HG03520 (cell line): Measurements from ENCODE around the gene ASPSCR1.

Experiments
- ATAC-seq: cut with Tn5 transposase; IDR thresholded peaks from one replicate; pipeline ENCODE4 v1.9.1; 2021; ENCODE audit warnings: mild to moderate bottlenecking, moderate library complexity; ENCODE audit not compliant: unreplicated experiment

Gene ASPSCR1

GRCh38 chr17:82009413-82009812 is 32.0 kb downstream of the ASPSCR1 start:
- ATAC-seq = no peak

DNA sequence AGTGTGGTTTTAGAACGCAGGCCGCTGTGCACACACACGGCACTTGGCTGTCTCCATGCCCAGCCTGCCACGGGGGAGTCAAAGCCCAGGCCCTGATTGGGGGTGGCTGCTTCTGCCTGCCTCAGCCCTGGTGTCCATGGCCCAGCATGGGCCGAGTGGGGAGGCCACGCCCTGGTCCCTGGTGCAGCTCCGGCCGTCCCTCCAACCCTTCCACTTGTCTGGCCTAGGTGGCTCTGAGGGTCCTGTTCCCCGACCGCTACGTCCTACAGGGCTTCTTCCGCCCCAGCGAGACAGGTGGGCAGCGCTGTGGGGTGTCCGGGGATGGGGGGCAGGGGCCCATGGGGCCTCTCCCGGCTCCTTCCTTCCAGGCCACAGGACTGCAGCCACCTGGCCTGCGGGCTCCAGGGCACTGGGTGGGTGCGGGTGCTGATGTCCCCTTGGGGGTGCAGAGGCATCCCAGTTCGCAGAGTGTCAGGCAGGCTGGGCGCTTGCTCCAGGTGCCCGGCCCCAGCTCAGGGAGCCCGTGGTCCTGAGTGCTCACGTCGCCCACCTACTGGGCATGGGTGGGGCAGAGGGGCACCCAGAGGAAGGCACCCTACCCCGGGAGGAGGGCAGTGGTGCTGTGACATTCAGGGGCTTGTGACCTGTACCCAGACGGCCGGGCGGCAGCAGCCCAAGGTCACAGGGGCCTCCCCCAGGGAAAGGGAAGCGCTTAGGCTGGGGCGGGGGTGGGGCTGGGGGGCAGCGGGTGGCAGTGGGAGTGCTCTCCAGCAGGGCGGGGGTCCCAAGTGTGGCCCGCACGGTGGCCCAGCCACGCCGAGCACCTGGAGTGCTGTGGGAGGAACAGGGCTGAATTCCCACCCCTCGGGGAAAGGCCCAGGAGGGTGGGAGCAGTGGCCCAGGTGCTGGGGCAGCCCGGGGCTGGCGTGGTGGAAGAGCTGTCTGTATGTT is 33.4 kb downstream of the ASPSCR1 start:
- ATAC-seq = no peak

DNA sequence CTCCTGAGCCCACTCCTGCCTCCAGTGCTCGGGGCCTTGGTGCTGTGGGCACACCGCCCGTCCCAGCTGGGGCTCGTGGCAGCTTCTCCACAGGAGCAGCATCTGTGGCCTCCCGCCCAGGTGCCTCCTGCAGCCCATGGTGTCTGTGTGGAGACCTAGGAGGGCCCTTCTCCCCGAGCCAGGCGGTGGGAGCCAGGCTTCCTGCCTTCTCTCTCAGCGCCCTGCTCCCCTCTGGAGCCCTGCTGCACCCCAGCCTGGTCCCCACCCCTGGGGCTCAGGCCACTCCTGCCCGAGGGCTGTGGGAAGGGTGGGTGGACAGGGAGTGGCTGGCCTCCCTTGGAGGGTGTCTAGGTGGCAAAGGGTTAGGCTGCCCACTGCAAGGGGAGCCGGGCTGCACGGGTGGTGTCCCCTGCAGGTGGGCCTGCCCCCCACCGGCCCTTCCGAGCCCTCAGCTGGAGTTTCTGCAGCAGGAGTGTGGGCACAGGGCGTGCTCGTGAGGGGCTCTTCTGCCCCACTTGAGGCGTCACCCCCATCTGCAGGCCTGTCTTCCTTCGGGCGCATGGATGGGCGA is 34.3 kb downstream of the ASPSCR1 start:
- ATAC-seq = no peak

GRCh38 chr17:82012261-82012639 is 34.8 kb downstream of the ASPSCR1 start:
- no peak for ATAC-seq

GRCh38 chr17:82012640-82013295 is 35.3 kb downstream of the ASPSCR1 start:
- no peak for ATAC-seq

DNA sequence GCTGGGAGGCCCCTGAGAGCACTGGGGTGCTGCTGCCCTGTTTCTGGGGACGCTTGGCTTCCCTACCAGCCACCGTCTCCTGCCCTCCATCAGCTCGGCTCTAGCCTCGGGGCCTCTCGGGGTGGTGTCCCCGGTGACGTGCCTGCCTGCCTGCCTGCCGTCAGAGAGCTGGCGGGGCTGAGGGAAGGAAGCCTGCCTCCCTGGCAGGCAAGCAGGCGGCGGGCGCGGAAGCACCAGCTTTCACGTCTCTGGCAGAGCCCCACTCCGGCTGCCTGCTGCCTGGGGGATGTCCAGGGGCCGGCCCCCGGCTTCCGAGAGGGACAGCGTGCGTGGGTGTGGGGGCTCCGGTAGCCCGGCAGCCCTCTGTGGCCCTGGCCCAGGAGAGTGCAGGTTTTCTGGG is 35.9 kb downstream of the ASPSCR1 start:
- no peak for ATAC-seq

DNA sequence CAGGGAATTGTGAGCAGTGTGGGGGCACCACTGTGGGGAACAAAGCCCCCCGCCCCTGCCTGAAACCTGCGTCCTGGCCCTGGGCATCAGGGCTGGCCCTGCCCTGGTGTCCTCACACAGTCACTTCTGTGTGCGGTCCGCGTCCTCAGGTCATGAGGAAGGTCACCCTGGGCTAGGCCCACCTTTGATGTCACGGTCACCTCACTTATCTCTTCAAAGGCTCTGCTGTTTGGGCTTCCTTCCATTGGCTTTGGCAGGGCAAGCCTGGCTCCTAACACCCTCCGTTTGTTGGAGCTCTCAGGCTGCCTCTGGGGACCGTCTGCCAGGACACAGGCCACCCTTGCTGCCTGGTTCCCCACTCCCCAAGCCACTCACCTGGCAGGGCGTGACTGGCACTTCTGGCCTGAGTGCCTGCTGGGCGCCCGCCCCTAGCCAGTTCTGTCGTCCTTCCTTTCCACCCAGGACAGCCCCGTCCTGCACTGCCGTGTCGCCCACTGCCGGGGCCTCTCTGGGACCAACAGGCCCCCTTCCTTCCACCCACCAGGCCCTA is 36.4 kb downstream of the ASPSCR1 start:
- ATAC-seq = no peak

DNA sequence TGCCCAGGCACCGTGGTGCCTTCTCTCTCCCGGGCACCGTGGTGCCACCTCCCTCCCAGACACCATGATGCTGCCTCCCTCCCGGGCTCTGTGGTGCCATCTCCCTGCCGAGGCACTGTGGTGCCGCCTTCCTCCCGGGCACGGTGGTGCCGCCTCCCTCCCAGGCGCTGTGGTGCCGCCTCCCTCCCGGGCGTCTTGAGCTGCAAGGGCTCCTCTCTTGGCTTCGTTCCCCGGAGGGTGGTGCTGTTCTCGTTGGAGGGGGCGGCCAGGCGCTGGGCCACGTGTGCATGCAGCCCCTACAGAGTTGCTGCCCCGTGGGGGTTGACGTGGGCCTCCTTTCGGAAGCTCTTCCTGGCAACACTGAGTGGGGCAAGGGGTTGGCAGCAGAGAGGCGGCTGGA is 37.0 kb downstream of the ASPSCR1 start:
- no peak for ATAC-seq

DNA sequence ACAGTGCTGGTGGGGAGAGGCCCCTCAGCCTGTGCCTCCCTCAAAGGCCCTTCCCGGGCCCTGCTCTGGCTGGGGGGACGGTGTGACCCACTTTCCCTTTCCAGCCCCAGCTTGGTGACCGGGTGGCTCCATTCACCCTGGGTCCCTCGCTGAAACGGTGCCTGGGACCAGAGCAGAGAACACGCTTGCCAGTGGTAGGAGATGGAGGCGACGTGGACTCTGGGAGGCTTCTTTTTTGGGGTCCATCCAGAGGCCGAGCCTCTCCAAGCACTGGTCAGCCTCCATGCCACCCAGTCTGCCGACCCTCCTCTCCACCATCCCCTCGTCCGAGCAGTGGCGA is 37.5 kb downstream of the ASPSCR1 start:
- no peak for ATAC-seq

GRCh38 chr17:82015311-82015971 is 38.0 kb downstream of the ASPSCR1 start:
- ATAC-seq = no peak

DNA sequence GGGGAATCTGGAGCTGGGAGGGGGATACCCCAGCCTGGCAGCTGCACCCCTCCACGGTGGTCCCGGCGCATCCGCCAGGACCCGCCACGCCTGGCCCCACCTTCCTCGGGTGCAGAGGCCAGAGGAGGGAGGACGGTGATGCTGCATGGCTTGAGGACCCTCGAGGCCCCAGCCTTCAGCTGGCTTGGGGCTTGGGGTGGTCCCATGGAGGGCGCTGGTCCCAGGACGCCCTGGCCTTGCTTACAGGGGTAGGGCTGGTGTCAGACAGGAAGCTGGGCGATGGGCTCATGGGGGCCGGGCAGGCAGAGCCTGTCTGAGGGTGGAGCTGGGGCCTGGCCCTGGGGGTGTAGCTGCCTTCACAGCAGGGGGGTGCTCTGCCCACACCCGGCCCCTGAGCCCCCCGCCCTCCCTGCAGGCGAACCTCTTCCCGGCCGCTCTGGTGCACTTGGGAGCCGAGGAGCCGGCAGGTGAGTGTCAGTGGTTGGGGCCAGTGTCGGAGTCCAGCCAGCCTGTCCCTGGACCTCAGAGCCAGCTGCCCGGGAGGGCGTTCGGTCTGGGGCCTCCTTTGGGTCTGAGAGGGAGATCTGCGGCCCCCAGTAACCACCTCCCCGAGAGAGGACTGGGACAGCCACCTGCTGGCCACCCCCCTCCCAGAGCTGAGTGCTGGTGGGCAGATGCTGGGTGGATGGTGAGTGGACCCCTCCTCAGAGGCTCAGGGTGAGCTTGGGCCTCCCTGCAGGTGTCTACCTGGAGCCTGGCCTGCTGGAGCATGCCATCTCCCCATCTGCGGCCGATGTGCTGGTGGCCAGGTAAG is 38.8 kb downstream of the ASPSCR1 start:
- no peak for ATAC-seq

DNA sequence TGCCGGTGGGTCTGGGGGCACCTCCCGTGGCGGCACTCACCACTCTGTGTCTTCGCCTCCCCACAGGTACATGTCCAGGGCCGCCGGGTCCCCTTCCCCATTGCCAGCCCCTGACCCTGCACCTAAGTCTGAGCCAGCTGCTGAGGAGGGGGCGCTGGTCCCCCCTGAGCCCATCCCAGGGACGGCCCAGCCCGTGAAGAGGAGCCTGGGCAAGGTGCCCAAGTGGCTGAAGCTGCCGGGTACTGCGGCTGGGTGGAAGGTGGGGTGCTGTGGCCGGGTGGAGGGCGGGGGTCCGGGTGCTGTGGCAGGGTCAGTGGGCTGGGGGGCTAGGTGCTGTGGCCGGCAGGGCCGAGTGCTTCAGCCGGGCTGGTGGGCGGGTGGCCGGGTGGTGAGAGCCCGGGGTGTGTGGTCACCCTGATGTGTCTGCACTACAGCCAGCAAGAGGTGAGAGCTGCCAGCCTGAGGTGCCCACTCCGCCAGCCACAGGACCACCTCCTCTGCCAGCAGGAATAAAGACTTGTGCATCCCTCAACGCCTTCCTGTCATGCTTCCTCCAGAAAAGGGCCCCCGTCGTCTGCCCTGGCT is 39.5 kb downstream of the ASPSCR1 start:
- ATAC-seq = no peak

GRCh38 chr17:82017612-82018151 is 40.3 kb downstream of the ASPSCR1 start:
- no peak for ATAC-seq

DNA sequence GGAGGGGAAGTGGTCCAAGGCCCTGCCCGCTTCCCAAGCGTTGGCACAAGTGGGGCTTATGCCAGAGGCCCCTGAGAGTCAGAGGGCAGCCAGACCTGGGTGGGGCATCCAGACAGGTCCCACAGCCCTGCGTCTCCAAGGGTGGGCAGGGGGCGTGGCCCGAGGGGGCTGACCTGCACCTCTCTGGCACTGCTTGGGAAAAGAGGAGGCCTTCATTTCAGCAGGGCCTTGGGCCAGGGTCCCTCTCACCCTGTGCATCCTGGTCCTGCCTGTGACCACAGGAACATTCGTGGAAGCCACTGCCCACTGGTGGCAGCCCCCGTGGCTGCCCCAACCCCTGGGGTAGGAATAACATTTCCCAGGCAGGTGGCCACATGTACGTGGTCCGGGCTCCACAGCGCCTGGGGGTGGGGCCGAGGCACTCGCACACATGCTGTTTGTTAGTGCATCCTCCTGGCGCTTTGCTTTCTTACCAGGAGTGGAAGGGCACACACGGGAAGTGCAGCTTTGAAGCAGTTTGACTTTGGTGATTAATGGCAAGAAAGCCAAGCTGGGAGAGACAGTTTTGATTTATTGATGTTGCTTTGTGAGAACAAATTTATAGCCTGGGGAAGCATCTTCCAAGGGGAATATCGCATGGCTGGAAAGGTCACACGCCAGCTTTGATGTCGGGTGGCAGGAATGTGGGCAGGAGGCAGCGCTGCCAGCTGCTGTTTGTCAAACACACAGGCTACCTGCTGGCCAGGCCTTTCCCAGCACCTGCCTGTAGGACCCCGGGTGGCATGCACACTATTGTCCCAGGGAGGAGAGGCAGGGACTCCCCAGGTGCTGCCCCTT is 40.9 kb downstream of the ASPSCR1 start:
- no peak for ATAC-seq

- no peak for ATAC-seq
Measured at GRCh38 chr17:82018989-82019689, 41.7 kb downstream of the ASPSCR1 start.

DNA sequence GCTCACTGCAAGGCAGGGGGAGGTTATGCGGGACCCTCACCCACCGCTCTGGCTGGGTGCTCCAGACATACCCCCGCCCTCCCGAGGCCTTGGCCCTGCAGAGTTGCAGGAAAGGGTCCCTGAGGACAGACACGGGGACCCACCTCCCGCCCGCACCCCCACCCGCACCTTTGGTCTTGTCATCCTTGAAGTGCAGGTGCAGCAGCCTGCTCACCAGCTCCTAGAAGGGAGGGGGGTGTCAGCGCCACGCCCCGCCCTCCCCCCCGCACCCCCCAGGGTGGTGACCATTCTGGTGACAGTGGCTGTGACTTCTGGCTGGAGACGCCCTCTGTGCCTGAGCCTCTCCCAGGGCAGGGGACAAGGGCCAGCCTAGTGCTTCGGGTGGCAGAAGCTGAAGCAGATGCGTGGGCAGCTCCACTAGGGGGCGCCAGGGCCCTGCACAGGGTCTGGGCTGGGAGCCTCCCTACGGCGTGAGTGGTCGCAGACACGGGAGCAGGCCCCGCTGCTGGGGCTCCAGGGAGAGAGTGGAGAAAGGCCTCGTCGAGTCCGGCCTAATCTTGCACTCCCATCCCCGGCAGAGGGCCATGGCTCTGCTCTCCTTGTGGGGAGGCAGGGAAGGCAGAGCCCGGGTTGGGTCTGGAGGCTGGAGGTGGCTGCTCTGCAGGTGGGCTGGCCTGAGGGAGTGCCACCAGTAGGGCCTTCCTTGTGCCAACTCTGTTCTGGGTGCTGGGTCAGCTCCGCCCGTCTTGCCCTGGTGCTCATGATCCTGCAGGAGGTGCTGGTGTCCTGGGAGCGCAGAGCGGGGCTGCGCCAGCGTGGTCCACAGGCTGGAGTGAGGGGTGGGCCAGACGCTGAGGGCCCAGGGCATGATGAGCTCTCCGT is 42.5 kb downstream of the ASPSCR1 start:
- ATAC-seq = no peak

- ATAC-seq = no peak
Measured at GRCh38 chr17:82020572-82021106, 43.2 kb downstream of the ASPSCR1 start.
